IPS-NIHi7 (cell line): Measurements from ENCODE around the gene XNDC1N.

ENCODE experiments used
- DNase-seq: peaks from one replicate; pipeline ENCODE4 v3.0.0; 2012; ENCODE audit warnings: mixed read lengths; ENCODE audit errors: extremely low spot score

The XNDC1N gene

GRCh38 chr11:71927820-71928736 is at the start of gene XNDC1N:
TSS of gene XNDC1N (minus strand) at chr11:71928594. CDS start at chr11:71923353, 5,241 bp downstream.
- peak; percentile 85 for DNase-seq

- peak; percentile 49 for DNase-seq
These were observed 49.5 kb upstream of the XNDC1N start for GRCh38 chr11:71977743-71978418.

GRCh38 chr11:71977090-71977489 is 48.7 kb upstream of the XNDC1N start:
- no peak for DNase-seq

DNA sequence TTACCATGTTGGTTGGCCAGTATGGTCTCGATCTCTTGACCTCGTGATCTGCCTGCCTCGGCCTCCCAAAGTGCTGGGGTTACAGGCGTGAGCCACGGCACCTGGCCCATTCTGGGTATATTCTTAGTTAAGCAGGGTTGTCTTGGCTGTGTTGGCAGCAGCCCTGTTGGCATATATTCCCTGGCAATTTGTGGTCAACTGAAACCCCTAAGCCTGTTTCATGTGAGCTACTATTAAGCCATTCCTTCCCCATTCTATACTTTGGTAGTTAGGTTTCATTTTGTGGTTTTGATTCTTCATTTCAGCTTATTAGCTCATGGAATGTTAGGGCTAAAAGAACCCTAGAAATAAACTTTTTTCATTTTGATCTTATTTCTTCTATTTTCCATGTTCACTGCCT is 48.2 kb upstream of the XNDC1N start:
- no peak for DNase-seq

DNA sequence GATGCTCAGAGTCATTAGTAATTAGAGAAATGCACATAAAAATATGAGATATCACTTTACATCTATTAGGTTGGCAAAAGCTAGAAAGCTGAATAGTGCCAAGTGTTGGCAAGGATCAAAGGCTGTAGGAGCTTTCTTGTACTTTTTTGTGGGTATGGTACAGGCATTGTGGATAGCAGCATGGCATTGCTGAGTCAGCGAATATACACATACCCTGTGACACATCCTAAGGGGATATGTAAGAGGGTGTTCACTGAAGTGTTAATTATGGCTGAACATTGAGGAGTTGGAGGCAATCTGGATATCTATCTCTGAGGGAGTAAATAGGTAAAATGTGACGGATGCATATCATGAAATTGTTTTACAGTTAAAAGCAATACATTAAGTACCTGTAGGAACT is 43.3 kb upstream of the XNDC1N start:
- no peak for DNase-seq

GRCh38 chr11:71964641-71965040 is 36.2 kb upstream of the XNDC1N start:
- no peak for DNase-seq

DNA sequence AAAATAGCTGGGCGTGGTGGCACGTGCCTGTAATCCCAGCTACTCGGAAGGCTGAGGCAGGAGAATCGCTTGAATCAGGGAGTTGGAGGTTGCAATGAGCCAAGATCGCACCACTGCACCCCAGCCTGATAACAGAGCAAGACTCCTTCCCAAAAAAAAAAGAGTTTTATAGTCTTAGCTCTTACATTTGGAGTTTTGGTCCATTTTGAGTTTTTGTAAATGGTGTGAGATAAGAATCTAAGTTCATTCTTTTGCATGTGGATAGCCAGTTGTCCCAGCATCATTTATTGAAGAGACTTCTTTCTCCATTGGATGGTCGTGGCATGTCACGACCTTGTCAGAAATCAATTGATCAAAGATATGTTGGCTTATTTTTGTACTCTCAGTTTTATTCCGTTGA is 35.1 kb upstream of the XNDC1N start:
- DNase-seq, result no peak

- DNase-seq, result no peak
These were observed 34.1 kb upstream of the XNDC1N start for GRCh38 chr11:71962428-71963038.

- no peak for DNase-seq
These were observed 27.6 kb upstream of the XNDC1N start for GRCh38 chr11:71955898-71956456.

- no peak for DNase-seq
These were observed 23.4 kb upstream of the XNDC1N start for GRCh38 chr11:71951741-71952310.

DNA sequence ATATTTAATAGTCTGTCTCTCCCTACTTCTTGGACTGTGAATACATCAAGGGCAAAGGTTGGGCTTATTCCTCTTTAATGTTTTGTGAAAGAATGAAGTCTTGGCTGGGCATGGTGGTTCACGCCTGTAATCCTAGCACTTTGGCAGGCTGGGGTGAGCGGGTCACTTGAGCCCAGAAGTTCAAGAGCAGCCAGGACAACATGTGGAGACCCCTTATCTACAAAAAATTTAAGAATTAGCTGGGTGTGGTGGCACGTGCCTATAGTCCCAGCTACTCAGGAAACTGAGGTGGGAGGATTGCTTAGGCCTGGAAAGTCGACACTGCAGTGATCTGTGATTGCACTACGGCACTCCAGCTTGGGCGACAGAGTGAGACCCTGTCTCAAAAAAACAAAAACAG is 20.6 kb upstream of the XNDC1N start:
- no peak for DNase-seq

DNA sequence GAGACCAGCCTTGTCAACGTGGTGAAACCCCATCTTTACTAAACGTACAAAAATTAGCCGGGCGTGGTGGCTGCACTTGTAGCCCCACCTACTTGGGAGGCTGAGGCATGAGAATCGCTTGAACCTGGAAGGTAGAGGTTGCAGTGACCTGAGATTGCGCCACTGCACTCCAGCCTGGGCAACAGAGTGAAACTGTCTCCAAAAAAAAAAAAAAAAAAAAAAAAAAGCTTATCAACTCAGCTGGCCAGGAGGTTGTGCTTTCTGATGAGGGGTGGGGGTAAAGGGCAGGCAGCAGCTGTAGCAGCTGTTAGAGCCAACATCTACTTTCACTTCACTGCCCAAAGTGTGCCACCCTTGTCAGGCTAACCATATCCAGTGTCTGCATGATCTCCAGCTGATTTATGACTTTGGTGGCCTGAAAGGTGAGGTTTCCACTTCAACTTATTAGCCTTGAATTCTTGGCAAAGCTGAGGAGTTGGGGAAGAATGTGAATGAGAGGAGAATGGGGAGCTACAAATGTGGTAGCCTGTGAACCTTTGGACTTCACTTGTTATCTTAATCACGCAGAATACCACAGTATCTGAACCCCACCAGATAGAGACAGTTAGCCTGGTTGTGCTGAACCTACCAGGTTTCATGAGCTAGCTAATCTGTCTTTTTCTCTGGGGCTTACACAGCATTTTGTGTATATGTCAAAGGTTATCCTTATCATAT is 20.1 kb upstream of the XNDC1N start:
- no peak for DNase-seq

- no peak for DNase-seq
These were observed 19.1 kb upstream of the XNDC1N start for GRCh38 chr11:71947498-71947897.

- no peak for DNase-seq
These were observed 17.8 kb upstream of the XNDC1N start for GRCh38 chr11:71946144-71946571.

DNA sequence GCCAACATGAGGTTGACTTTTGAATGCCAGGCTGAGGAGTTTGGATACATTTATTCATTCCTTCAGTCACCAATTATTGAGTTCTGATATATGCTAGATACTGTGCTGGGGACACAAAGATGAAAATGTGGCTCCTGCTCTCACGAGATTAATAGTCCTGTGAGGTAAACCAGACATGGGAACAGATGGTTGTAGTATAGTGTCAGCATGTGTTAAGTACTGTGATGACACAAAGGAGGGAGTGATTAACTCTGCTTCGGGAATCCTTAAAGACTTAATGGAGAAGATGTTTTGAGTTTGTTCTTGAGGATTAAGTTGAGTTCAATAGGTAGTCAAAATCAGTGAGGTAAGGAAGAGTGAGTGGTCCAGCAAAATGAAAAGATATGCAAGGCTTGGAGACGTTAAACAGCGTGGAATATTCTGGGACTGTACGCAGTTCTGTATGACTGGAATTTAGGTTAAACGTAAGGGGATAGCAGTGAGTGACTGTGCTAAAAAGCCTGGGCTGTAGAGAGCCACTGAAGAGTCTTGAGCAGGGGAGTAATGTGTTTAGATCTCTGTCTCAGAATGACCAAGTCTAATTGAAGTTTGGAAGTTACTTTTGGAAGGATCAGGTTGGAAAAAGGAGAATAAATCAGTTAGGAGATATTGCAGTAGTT is 12.3 kb upstream of the XNDC1N start:
- no peak for DNase-seq

DNA sequence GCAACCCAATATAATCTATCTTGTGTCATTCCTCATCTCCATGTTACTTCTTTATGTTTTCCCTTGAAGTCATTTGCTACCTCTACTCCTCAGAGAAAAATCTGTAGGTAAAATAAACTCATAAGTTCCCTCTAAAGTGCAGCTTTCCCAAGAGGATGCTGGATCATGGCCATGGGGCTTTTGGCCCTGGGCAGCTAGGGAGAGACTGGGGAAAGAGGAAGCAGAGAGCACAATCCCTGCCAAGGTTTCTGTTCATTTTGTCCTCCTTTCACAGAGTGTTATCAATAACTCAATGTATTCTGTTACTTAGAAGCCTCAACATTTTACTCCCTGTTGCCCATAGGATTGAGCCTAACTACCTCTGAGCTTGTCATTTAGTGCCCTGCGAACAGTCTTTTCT is 9.4 kb upstream of the XNDC1N start:
- no peak for DNase-seq

GRCh38 chr11:71936825-71937224 is 8.4 kb upstream of the XNDC1N start:
- DNase-seq, result no peak

DNA sequence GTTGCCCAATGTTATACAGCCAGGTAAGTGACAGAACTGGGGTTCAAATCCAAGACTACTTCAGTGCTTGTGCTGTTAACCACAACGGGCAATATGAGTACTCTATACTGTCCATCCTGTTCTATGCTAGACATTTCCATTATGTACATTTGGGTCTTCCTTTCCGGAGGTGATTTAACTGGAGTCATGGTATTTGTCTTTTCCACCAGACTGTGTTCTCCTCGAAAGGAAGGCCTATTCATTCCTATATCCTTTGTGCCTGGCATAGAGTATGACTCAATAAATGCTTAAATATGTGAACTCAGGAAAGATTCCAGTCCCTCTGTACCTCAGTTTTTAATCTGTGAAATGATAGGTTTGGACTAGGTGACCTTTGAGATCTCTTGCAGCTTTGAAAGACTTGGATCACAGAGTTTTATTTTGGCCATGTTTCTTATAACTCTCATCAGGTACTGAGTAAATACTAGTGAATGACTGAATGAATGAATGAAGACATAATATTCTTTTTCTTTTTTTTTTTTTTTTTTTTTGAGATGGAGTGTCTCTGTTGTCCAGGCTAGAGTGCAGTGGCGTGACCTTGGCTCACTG is 7.0 kb upstream of the XNDC1N start:
- no peak for DNase-seq

DNA sequence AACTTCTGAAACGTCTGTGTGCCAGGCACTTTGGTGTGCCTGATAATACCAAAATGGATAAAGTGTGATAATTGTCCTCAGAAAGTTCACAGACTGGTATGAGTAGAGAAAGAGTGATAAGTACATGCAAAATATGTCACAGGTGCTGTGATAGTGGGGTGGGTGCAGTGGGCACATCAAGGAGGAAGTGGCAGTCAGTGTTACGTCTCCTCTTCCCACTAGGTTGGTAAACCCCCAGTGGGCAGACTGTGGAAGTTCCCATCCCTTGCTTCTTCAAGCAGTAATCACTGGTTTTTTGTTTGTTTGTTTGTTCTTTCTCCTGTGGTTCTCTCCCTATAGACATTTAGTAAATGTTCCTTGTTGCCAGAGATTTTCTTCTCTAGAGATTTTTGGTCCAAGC is 5.8 kb upstream of the XNDC1N start:
- no peak for DNase-seq
